ENCODE measurements around the gene AFG1L. TPM values are rescaled to one million over a fixed set of nuclear protein-coding genes. Genes with fewer than 3 reads are reported as not detected.

The AFG1L gene
- total RNA-seq, 1 experiment from 2014 or later, result 4.9 TPM

DNA sequence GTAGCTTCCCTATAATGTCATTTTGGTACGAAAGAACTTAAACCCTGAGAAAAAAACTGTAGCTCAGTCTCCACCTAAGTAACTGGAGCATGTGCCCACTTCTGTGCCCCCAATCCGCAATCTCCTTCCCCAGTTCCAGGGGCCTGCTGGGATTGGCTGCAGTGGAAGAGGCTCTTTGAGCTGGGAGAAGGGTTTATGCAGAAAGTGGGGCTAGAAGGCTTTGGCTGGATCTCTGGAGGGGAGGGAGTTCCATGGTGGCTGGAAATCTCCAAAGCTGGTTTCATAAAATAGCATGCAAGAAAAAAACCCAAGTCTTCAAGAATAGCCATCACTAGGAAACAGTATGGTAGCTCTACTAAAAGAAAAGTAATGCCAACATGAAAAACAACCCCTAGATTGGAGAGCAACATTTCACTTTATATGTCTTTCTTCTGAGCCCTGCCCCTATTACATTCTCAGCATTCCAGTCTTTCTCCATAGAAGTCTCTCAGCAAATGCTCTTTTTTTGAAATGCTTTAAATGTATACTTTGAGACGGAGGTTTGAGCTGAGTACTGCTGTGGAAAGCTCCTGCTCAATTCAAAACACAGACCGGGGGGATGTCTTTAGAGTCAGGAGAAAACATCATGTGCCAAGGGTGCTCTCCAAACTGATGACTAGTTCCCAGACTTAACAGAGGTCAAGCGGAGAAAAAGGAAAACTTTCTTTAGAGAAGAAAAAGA lies 229.8 kb downstream of the AFG1L start:
- Histone ChIP-seq H3K4me2 (ENCODE audit: low read length) (no peak overlapping the region), H3K4me1 (ENCODE audit: control insufficient read depth in 1 of 2, insufficient read depth in 2 of 2, low read length in 2 of 2) (no peaks in the 10 kb centered on the region), H3K9me3 (ENCODE audit: control insufficient read depth in 1 of 2, insufficient read depth in 1 of 2, low read depth in 1 of 2, low read length in 2 of 2) (no peaks in the 10 kb centered on the region), H3K27me3 (ENCODE audit: insufficient read depth, low read length) (no peaks in the 10 kb centered on the region), H3K79me2 (ENCODE audit: insufficient read depth, low read length) (no peaks in the 10 kb centered on the region), H3K9me2 (ENCODE audit: insufficient read depth) (no peaks in the 10 kb centered on the region), H4K20me1 (ENCODE audit: insufficient read depth) (no peaks in the 10 kb centered on the region), H3K27ac (ENCODE audit: low read depth, low read length) (no peak overlapping the region), H2AFZ (ENCODE audit: low read depth, low read length, poor library complexity, severe bottlenecking) (no peak overlapping the region), H3K36me3 (ENCODE audit: control insufficient read depth in 1 of 2, insufficient read depth in 2 of 2, low read length in 2 of 2) (no peaks in the 10 kb centered on the region), H3K4me3 (replicated peaks in 1 of 2; ENCODE audit: low read depth in 1 of 2, low read length in 2 of 2) (no peak overlapping the region), H3K9ac (ENCODE audit: low read length) (no peak overlapping the region)
- ChIA-PET CTCF (interaction anchor here (1.3 to 1.5 kb wide), 3 partner anchors 33 to 548 kb away, joined by 3 to 5 read pairs (median 3); no protein-coding TSS in a partner anchor), POLR2A (no interaction called here), RAD21 (ENCODE audit: low non-redundant PET in 1 of 2, low total read pairs in 2 of 2, uncharacterized antibody in 2 of 2, unreplicated experiment in 2 of 2) (no interaction called here)
- intact Hi-C loops (cut with micrococcal nuclease), result no loop called here
- BruUV-seq (replicated peaks), result no TSS peak
- ATAC-seq (no peak), DNase-seq (ENCODE audit: low read depth, low spot score) (no peak)
- TF ChIP-seq SRF (IDR thresholded peaks at IDR 0.05; ENCODE audit: low read depth), result no peak

- Histone ChIP-seq H4K20me1 (ENCODE audit: insufficient read depth) (no peaks in the 10 kb centered on the region), H3K4me1 (ENCODE audit: control insufficient read depth in 1 of 2, insufficient read depth in 2 of 2, low read length in 2 of 2) (no peaks in the 10 kb centered on the region), H3K36me3 (ENCODE audit: control insufficient read depth in 1 of 2, insufficient read depth in 2 of 2, low read length in 2 of 2) (no peaks in the 10 kb centered on the region), H3K9me3 (ENCODE audit: control insufficient read depth in 1 of 2, insufficient read depth in 1 of 2, low read depth in 1 of 2, low read length in 2 of 2) (no peaks in the 10 kb centered on the region), H3K9ac (ENCODE audit: low read length) (no peak overlapping the region), H3K27ac (ENCODE audit: low read depth, low read length) (no peak overlapping the region), H3K27me3 (ENCODE audit: insufficient read depth, low read length) (no peaks in the 10 kb centered on the region), H2AFZ (ENCODE audit: low read depth, low read length, poor library complexity, severe bottlenecking) (no peak overlapping the region), H3K4me3 (replicated peaks in 1 of 2; ENCODE audit: low read depth in 1 of 2, low read length in 2 of 2) (no peak overlapping the region), H3K4me2 (ENCODE audit: low read length) (no peak overlapping the region), H3K9me2 (ENCODE audit: insufficient read depth) (no peaks in the 10 kb centered on the region), H3K79me2 (ENCODE audit: insufficient read depth, low read length) (no peaks in the 10 kb centered on the region)
- DNase-seq (ENCODE audit: low read depth, low spot score), result no peak
- ChIA-PET RAD21 (ENCODE audit: low non-redundant PET in 1 of 2, low total read pairs in 2 of 2, uncharacterized antibody in 2 of 2, unreplicated experiment in 2 of 2) (no interaction called here), POLR2A (no interaction called here), CTCF (no interaction called here)
- no TSS peak for BruUV-seq (replicated peaks)
- no peak for TF ChIP-seq ZFX (IDR thresholded peaks at IDR 0.05)
- TF ChIP-seq ZBTB33 (IDR thresholded peaks at IDR 0.05; ENCODE audit: extremely low read depth, insufficient replicate concordance, low read length), result no peak
- no peak for TF ChIP-seq SIN3A (IDR thresholded peaks at IDR 0.05; ENCODE audit: low read depth)
- TF ChIP-seq, protein P1, sequence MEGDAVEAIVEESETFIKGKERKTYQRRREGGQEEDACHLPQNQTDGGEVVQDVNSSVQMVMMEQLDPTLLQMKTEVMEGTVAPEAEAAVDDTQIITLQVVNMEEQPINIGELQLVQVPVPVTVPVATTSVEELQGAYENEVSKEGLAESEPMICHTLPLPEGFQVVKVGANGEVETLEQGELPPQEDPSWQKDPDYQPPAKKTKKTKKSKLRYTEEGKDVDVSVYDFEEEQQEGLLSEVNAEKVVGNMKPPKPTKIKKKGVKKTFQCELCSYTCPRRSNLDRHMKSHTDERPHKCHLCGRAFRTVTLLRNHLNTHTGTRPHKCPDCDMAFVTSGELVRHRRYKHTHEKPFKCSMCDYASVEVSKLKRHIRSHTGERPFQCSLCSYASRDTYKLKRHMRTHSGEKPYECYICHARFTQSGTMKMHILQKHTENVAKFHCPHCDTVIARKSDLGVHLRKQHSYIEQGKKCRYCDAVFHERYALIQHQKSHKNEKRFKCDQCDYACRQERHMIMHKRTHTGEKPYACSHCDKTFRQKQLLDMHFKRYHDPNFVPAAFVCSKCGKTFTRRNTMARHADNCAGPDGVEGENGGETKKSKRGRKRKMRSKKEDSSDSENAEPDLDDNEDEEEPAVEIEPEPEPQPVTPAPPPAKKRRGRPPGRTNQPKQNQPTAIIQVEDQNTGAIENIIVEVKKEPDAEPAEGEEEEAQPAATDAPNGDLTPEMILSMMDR (IDR thresholded peaks at IDR 0.05 in 2 of 3, conservative IDR thresholded peaks at IDR 0.05 in 1 of 3; ENCODE audit: borderline replicate concordance in 1 of 3, insufficient read depth in 1 of 3, low read depth in 2 of 3, low read length in 2 of 3), result peak; percentile 73 to 88 (median 79)
- TF ChIP-seq, protein P2, sequence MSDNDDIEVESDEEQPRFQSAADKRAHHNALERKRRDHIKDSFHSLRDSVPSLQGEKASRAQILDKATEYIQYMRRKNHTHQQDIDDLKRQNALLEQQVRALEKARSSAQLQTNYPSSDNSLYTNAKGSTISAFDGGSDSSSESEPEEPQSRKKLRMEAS (IDR thresholded peaks at IDR 0.05), result no peak
- peak; percentile 90 for TF ChIP-seq RAD21 (IDR thresholded peaks at IDR 0.05; ENCODE audit: low read depth)
- ATAC-seq, result peak; percentile 74
- intact Hi-C loops (cut with micrococcal nuclease), result loop anchor here (1.0 to 2.0 kb wide), 3 partner anchors 413 to 852 kb away; no protein-coding TSS in a partner anchor
These were observed 231.9 kb downstream of the AFG1L start for GRCh38 chr6:108526739-108527174.

All from HCT116 (cell line).